GM20000 (cell line): ENCODE measurements around the gene TMEM203.
"Not testable (repeated sequence)": the region's sequence is repeated elsewhere in the genome, so short reads cannot be mapped to it uniquely, and the experiment has no call there.

Source experiments
- DNase-seq: peaks from one replicate; pipeline ENCODE4 v3.0.0; 2012; ENCODE audit warnings: low spot score
- CTCF ChIP-seq: IDR thresholded peaks from 2 replicates; pipeline ENCODE4 v1.5.1; 2012; ENCODE audit warnings: mild to moderate bottlenecking, control low read depth; ENCODE audit errors: extremely low read depth, missing control alignments

Gene TMEM203

DNA sequence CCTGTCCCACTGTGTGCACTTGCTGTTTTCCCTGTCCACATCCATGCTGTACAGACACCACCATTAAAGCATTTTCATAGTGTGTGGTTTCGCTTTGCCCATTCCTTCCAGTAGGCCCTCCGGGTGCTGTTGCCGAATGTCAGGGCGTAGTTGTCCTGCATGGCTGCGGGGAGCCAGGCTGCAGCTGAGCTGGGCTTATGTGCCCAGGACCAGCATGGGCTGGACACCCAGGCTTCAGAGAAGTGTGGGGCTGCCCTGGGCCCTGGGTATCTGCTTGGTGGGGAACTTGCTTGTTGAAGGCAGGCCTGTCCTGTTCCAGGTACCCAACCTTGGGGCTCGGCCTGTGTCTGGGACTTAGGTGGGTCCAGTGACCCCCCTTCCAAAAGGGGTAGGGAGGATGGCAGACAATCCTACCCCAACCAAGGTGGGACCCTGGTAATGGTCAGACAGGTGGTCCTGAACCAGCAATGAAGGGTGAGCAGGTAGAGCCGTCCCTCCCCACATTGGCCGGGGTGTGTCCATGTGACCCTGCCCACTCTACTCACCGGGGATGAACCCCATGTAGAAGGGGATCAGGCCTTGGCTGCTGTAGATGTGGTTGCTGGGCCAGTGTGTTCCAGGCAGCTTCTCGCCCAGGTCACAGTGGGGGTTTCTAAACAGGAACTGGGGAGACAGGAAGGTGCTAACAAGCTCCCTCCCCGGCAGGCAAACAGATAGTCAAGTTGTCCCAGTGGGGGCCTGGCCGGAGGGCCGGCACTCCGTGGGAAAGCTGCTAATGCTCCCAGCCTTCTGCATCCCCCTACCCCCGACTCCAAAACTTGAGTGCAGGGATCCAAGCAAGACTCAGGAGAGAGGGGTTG is 38.4 kb upstream of the TMEM203 start:
- no peak for TF ChIP-seq CTCF
- DNase-seq, result no peak

GRCh38 chr9:137243266-137243625 is 37.8 kb upstream of the TMEM203 start:
- not testable (repeated sequence) for DNase-seq

- no peak for TF ChIP-seq CTCF
- DNase-seq, result no peak
Measured at GRCh38 chr9:137242269-137243203, 37.1 kb upstream of the TMEM203 start.

GRCh38 chr9:137241490-137242268 is 36.2 kb upstream of the TMEM203 start:
- DNase-seq, result peak; percentile 79
- TF ChIP-seq CTCF, result no peak

DNA sequence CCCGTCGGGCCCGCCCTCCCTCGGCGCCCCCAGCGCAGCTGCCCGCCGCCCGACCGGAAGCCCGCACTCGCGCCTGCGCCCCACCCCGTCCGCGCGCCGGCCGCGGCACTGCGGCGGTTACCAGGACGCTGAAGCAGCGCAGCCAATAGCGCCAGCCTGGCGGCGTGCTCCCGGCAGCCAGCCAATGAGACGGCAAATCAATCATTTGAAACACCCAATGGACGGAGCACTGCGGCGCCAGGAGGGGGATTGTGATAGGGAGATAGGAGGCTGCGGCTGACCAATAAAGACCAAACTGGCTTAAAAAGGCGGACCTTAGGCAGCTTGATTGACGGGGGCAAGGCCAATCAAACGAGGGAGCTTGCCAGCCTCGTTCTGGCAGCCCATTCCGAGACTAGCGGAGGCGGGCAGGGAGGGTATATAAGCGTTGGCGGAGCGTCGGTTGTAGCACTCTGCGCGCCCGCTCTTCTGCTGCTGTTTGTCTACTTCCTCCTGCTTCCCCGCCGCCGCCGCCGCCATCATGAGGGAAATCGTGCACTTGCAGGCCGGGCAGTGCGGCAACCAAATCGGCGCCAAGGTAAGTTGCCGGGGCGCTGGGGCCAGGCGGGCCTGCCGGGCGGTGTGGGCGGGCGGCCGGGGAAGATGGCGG is 35.5 kb upstream of the TMEM203 start, which contains the start of gene TUBB4B:
Gene TUBB4B, plus strand, starts transcription at position 447 of the 649 bp plus-strand sequence. Its CDS starts 74 bp downstream, at position 521.
- no peak for TF ChIP-seq CTCF
- peak; percentile 100 for DNase-seq

- TF ChIP-seq CTCF, result peak; percentile 21
Measured at GRCh38 chr9:137240318-137240840, 34.9 kb upstream of the TMEM203 start.

DNA sequence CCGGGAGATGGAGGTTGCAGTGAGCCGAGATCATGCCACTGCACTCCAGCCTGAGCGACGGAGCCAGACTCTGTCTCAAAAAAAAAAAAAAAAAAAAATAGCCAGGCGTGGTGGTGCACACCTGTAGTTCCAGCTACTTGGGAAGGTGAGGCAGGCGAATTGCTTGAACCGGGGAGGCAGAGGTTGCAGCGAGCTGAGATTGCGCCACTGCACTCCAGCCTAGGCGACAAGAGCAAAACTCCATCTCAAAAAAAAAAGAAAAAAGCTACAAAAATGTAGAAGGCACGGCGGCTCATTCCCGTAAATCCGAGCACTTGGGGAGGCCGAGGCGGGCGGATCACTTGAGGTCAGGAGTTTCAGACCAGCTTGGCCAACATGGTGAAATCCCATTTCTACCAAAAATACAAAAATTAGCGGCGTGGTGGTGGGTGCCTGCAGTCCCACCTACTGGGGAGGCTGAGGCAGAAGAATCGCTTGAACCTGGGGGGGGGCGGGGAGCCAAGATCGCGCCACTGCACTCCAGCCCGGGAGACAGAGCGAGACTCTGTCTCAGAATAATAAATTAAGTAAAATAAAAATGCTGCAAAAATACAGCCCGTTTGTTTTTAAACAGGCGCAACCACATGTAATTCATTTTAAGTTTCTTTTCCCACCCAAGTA is 34.2 kb upstream of the TMEM203 start:
- not testable (repeated sequence) for DNase-seq

More at GRCh38 chr9:137240318-137240840, 34.9 kb upstream of the TMEM203 start:
- DNase-seq, result peak; percentile 83
